22Rv1 (cell line): ENCODE measurements around the gene WNT1.

ENCODE experiments used
- H3K27ac ChIP-seq: fragments of 450-650 bp; 2 replicates; pipeline ENCODE4 v1.5.1; 2017
- CTCF ChIP-seq: fragments of 450-650 bp; IDR thresholded peaks from 2 replicates; pipeline ENCODE4 v1.5.1; 2017; ENCODE audit warnings: mild to moderate bottlenecking
- ZFX ChIP-seq: fragments of 450-650 bp; IDR thresholded peaks from 2 replicates; pipeline ENCODE4 v1.6.1; 2017; ENCODE audit warnings: antibody characterized with exemption, borderline replicate concordance

WNT1 gene

GRCh38 chr12:48973941-48974673 is 4.0 kb upstream of the WNT1 start:
- TF ChIP-seq ZFX (no peak), CTCF (peak; percentile 94)
- no peak overlapping the region for H3K27ac ChIP-seq

GRCh38 chr12:48977290-48978281 is 536 bp upstream of the WNT1 start:
- no peak for TF ChIP-seq ZFX
- peak; percentile 97 for TF ChIP-seq CTCF

DNA sequence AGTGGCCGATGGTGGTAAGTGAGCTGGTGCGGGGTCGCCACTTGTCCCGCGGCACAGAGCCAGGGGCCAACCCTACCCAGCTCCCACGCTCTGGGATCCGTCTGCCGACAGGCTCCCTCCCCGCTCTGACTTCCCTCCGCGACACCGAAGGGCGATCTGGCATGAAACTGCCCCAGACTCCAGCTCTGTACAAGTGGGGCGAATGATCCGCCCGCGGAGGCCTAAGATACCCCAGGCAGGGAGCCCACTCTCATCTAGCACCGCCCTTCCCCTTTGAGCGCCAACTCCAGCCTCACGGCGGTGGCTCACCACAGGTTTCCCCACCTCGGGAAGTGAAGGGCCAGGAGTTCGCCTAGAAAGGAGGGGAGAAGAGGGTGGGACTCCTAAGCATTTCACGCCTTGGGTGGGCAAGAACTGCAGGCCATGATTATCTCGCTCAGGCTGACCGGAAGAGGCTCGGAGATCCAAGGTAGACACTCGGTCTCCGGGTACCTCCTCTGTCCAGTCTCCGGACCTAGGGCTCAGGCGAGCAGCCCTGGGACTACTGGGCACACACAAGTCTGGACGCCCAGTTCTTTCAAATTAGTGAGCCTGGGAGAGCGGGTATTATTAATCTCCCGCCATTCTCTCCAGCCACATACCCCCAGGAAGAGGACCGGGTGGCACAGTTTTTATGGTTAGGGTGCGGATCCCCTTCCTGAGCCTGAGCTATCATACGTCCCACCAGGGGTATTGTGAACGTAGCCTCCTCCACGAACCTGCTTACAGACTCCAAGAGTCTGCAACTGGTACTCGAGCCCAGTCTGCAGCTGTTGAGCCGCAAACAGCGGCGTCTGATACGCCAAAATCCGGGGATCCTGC is 849 bp downstream of the WNT1 start:
- no peak for TF ChIP-seq ZFX
- no peak for TF ChIP-seq CTCF
- no peak overlapping the region for H3K27ac ChIP-seq

More at GRCh38 chr12:48977290-48978281, 536 bp upstream of the WNT1 start:
- no peak overlapping the region for H3K27ac ChIP-seq

- no peak for TF ChIP-seq CTCF
- no peak for TF ChIP-seq ZFX
Measured at GRCh38 chr12:48979602-48980388, 1.7 kb downstream of the WNT1 start.

DNA sequence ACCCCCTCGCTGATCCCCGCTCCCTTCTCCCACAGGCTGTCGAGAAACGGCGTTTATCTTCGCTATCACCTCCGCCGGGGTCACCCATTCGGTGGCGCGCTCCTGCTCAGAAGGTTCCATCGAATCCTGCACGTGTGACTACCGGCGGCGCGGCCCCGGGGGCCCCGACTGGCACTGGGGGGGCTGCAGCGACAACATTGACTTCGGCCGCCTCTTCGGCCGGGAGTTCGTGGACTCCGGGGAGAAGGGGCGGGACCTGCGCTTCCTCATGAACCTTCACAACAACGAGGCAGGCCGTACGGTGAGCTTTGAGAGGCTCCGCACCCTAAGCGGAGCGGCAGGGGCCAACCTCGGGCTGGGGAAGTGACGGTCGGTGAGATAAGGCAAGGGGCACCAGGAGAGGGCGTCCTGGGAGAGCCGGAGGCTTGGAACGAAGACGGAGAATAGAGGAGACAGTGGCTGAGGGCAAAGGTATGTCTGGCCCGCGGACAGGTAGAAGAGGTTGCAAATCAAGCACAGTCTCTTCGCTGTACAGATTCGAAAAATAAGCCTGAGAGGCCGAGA is 2.3 kb downstream of the WNT1 start:
- TF ChIP-seq ZFX (no peak), CTCF (peak; percentile 67)
- H3K27ac ChIP-seq = no peak overlapping the region

More at GRCh38 chr12:48979602-48980388, 1.7 kb downstream of the WNT1 start:
- no peak overlapping the region for H3K27ac ChIP-seq
